Vagina (tissue), 2 donors: Measurements from ENCODE around the gene TMEM150A. TPM values are rescaled to one million over a fixed set of nuclear protein-coding genes. Genes with fewer than 3 reads are reported as not detected.
"Not testable (repeated sequence)": the region's sequence is repeated elsewhere in the genome, so short reads cannot be mapped to it uniquely, and the experiment has no call there.

Experiments used
- DNase-seq, 2 donors: peaks; one replicate each; pipeline ENCODE4 v3.0.0-alpha.2; 2017; ENCODE audit errors: extremely low spot score in 2 of 2
- H3K27ac ChIP-seq: fragments of 200-600 bp; sonication (generic); one replicate; pipeline ENCODE4 v1.5.1; 2019
- H3K27me3 ChIP-seq: fragments of 200-600 bp; sonication (generic); one replicate; pipeline ENCODE4 v1.5.1; 2019
- H3K36me3 ChIP-seq, 2 donors: fragments of 200-600 bp; sonication (generic); one replicate each; pipeline ENCODE4 v1.5.1; 2017 to 2019
- H3K4me1 ChIP-seq: fragments of 200-600 bp; sonication (generic); one replicate; pipeline ENCODE4 v1.5.1; 2019
- H3K4me3 ChIP-seq, 2 donors: fragments of 200-600 bp; sonication (generic); 1 replicate in 1 of 2; 2 replicates in 1 of 2; pipeline ENCODE4 v1.5.1; 2016 to 2019
- H3K9me3 ChIP-seq: fragments of 200-600 bp; sonication (generic); one replicate; pipeline ENCODE4 v1.5.1; 2019
- POLR2A ChIP-seq, 2 donors: fragments of 450-650 bp; IDR thresholded peaks; one replicate each; pipeline ENCODE4 v1.6.1; 2017; ENCODE audit warnings: antibody characterized with exemption in 2 of 2, mild to moderate bottlenecking in 2 of 2, moderate library complexity in 2 of 2
- POLR2AphosphoS5 ChIP-seq, 2 donors: sonication (generic); formaldehyde crosslinking; IDR thresholded peaks; one replicate each; pipeline ENCODE4 v1.9.0; 2017; ENCODE audit warnings: antibody characterized with exemption in 2 of 2, mild to moderate bottlenecking in 2 of 2, low read depth in 1 of 2; ENCODE audit not compliant: insufficient read depth in 1 of 2
- intact Hi-C: fragments of 100-400 bp; cut with DNase I; formaldehyde crosslinking; loops from one replicate; pipeline ENCODE4 v1.15.1; 2023
- total RNA-seq: library from RNA; depleted of rRNA; stranded (reverse); fragments of >200 nt; gene quantifications from one replicate; pipeline ENCODE4 v1.2.3, GENCODE V29; 2016
- TF ChIP-seq, protein P1 (sequence below), 3 experiments: fragments of 450-650 bp in 2 of 3; fragments of 200-600 bp in 1 of 3; sonication (generic) in 1 of 3; IDR thresholded peaks; one replicate each; pipeline ENCODE4 v1.5.1; 2017 to 2019; ENCODE audit warnings: antibody characterized with exemption in 3 of 3, mild to moderate bottlenecking in 2 of 3, moderate library complexity in 2 of 3

The TMEM150A gene
- total RNA-seq, 1 donor from 2014 or later = 22.6 TPM

DNA sequence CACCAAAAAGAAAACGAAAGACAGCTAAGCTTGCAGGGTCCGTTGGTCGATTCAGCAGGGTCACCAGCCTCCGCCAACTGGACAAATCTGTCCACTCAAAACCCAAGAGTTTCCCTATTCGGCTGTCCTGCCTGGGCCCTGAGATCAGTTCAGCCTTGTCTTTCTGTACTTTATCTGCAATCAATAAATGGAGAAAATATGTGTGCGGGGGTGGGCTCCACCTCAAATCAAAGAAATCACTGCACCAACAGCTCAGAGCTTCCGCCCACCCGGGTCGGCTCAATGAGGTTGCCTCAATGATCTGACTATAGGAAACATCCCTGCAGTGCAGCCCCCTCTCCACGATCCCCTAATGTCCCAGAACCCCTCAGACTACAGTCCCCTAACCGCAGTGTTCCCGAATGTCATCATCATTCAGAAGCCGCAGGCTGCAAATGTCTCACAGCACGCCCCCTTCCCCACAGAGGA lies 41.7 kb downstream of the TMEM150A start:
- Histone ChIP-seq H3K27ac (peak overlapping the region; percentile 95), H3K4me3 (peak overlapping the region; percentile 73 to 90), H3K27me3 (no peaks in the 10 kb centered on the region), H3K9me3 (no peaks in the 10 kb centered on the region), H3K4me1 (peaks cover 25% of the 10 kb centered on the region), H3K36me3 (peaks cover 0 to 11% of the 10 kb centered on the region in 2 donors)
- DNase-seq = no peak
- intact Hi-C loops = no loop called here
- TF ChIP-seq POLR2AphosphoS5 (IDR thresholded peaks at IDR 0.05; ENCODE audit: insufficient read depth in 1 of 2, low read depth in 1 of 2) (no peak), POLR2A (IDR thresholded peaks at IDR 0.05) (no peak)
- TF ChIP-seq, protein P1, sequence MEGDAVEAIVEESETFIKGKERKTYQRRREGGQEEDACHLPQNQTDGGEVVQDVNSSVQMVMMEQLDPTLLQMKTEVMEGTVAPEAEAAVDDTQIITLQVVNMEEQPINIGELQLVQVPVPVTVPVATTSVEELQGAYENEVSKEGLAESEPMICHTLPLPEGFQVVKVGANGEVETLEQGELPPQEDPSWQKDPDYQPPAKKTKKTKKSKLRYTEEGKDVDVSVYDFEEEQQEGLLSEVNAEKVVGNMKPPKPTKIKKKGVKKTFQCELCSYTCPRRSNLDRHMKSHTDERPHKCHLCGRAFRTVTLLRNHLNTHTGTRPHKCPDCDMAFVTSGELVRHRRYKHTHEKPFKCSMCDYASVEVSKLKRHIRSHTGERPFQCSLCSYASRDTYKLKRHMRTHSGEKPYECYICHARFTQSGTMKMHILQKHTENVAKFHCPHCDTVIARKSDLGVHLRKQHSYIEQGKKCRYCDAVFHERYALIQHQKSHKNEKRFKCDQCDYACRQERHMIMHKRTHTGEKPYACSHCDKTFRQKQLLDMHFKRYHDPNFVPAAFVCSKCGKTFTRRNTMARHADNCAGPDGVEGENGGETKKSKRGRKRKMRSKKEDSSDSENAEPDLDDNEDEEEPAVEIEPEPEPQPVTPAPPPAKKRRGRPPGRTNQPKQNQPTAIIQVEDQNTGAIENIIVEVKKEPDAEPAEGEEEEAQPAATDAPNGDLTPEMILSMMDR (IDR thresholded peaks at IDR 0.05) = no peak

DNA sequence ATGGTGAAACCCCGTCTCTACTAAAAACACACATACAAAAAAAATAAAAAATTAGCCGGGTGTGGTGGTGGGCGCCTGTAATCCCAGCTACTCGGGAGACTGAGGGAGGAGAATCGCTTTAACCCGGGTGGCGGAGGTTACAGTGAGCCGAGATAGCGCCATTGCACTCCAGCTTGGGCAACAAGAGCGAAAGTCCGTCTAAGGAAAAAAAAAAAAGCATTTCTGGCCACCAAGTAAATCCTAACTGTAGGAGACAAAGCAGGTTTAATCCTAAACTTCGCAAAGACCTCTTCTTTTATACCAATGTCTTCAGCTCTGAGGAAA lies 42.1 kb downstream of the TMEM150A start:
- H3K4me3 ChIP-seq = peak overlapping the region; percentile 73 to 90
- H3K27ac ChIP-seq, intact Hi-C loops: not testable (repeated sequence)

DNA sequence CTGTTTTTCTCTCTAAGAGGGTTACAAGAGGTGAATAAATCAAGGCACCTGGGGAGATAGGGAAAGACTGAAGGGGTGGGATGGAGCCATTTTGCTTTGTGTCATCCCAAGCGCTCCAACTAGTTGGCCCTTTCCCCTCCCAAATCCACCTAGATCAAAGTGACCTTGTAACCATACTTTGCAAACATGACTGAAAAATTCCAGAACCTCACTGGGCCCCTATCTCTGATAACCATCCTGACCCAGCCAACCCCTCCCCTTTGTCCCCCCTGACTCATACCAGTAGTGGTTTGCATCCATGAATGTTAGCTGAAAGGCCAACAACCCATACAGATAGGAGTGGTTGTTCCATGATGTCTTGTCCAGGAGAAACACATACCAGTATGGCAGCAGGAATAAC lies 44.3 kb downstream of the TMEM150A start:
- Histone ChIP-seq H3K9me3 (no peaks in the 10 kb centered on the region), H3K36me3 (peaks cover 0 to 34% of the 10 kb centered on the region in 2 donors), H3K27ac (no peak overlapping the region), H3K4me3 (no peak overlapping the region), H3K4me1 (peaks cover 25% of the 10 kb centered on the region), H3K27me3 (no peaks in the 10 kb centered on the region)
- intact Hi-C loops = no loop called here
- no peak for DNase-seq
- TF ChIP-seq POLR2AphosphoS5 (IDR thresholded peaks at IDR 0.05; ENCODE audit: insufficient read depth in 1 of 2, low read depth in 1 of 2) (no peak), POLR2A (IDR thresholded peaks at IDR 0.05) (no peak)
- TF ChIP-seq, protein P1 (IDR thresholded peaks at IDR 0.05) = no peak

More for the DNA sequence above, 42.1 kb downstream of the TMEM150A start:
- not testable (repeated sequence) for H3K9me3 ChIP-seq, H3K27me3 ChIP-seq, DNase-seq
- Histone ChIP-seq H3K36me3 (peaks cover 0 to 14% of the 10 kb centered on the region in 2 donors), H3K4me1 (peaks cover 25% of the 10 kb centered on the region)

DNA sequence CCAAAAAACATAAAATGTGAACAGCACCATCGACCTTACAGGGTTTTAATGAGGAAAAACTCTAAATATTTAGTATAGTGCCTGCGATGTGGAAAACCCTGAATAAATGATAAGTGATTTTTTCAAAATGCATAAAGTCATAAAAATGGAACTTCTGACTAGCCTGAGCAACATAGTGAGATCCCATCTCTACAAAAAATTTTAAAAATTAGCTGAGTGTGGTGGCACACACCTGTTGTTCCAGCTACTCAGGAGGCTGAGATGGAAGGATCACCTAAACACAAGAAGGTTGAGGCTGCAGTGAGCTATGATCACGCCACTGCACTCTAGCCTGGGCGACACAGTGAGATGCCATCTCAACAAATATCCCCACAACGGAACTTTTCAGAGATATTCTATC lies 45.4 kb downstream of the TMEM150A start:
- H3K27me3 ChIP-seq = no peaks in the 10 kb centered on the region
- H3K4me1 ChIP-seq = peaks cover 23% of the 10 kb centered on the region
- peaks cover 0 to 43% of the 10 kb centered on the region in 2 donors for H3K36me3 ChIP-seq
- H3K9me3 ChIP-seq = no peaks in the 10 kb centered on the region
- TF ChIP-seq, protein P1 (IDR thresholded peaks at IDR 0.05) = no peak
- TF ChIP-seq POLR2AphosphoS5 (IDR thresholded peaks at IDR 0.05; ENCODE audit: insufficient read depth in 1 of 2, low read depth in 1 of 2) (no peak), POLR2A (IDR thresholded peaks at IDR 0.05) (no peak)
- intact Hi-C loops = no loop called here
- no peak overlapping the region for H3K4me3 ChIP-seq
- no peak overlapping the region for H3K27ac ChIP-seq
- no peak for DNase-seq

DNA sequence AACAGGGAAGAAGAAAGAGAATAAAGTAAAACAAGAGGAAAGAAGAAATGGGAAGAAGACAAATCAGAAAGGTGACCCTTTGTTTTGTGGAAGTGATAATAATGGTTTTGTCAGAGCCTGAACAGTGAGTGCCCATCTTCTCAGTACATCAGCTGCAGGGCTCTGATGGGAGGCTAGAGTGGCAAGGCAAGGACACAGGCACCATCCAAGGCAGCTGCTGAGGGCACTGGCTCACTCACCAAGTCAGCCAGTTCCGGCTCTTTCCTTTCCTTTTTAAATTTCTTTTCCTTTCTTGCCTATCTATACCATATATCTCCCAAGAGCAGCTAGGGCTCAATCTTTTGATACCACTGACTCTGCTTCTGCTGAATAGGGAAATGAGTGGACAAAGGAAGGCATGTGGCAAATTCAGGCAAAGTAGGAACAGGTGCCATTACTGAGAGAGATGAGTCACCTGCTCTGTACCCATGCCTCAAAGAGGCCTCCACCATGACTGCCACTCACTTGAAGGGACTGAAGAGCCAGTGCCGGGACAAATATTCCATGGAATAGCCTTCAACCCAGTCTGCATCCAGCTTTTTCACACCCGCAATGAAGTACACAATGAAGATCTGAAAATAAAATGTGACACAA lies 47.4 kb downstream of the TMEM150A start:
- Histone ChIP-seq H3K27ac (no peak overlapping the region), H3K27me3 (no peaks in the 10 kb centered on the region), H3K4me1 (peaks cover 11% of the 10 kb centered on the region), H3K36me3 (peaks cover 0 to 59% of the 10 kb centered on the region in 2 donors), H3K4me3 (no peak overlapping the region), H3K9me3 (no peaks in the 10 kb centered on the region)
- no peak for DNase-seq
- TF ChIP-seq POLR2A (IDR thresholded peaks at IDR 0.05) (no peak), POLR2AphosphoS5 (IDR thresholded peaks at IDR 0.05; ENCODE audit: insufficient read depth in 1 of 2, low read depth in 1 of 2) (no peak)
- TF ChIP-seq, protein P1 (IDR thresholded peaks at IDR 0.05) = no peak
- intact Hi-C loops = no loop called here
